A549 (cell line): ENCODE measurements around the gene KDM4B. TPM values are rescaled to one million over a fixed set of nuclear protein-coding genes. Genes with fewer than 3 reads are reported as not detected.

Source experiments
- ATAC-seq, 2 experiments: fragments of 200-7000 bp in 1 of 2; fragments of >200 bp in 1 of 2; cut with Nextera tagmentation in 1 of 2; cut with Tn5 transposase in 1 of 2; 3 replicates each; pipeline versions ENCODE4 v1.8.0 to v1.9.1; 2018 to 2020; ENCODE audit warnings: mild to moderate bottlenecking in 1 of 2, moderate library complexity in 1 of 2
- CTCF ChIA-PET: fragments of 300-600 bp; sonication (Branson Sonifier 250); formaldehyde crosslinking; extraction: SDS; loops from one replicate; lab custom pipeline; 2021; ENCODE audit warnings: antibody characterized with exemption, inconsistent platforms; lab: Yijun Ruan, JAX
- POLR2A ChIA-PET: fragments of 350-600 bp; formaldehyde crosslinking; extraction: SDS; loops from one replicate; lab custom pipeline; 2021; ENCODE audit warnings: antibody characterized with exemption, inconsistent platforms; lab: Yijun Ruan, JAX
- DNase-seq, 2 experiments: peaks; one replicate each; pipeline versions ENCODE4 v3.0.0 to v3.0.0-alpha.2; 2011 to 2016; ENCODE audit warnings: low read depth in 1 of 2, low spot score in 1 of 2
- FAIRE-seq: peaks from 2 replicates; lab custom pipeline; 2011; peaks lifted over from hg19 to GRCh38; lab: Jason Lieb, UNC
- H3K27ac ChIP-seq, 2 experiments: fragments of >200 bp; sonication (Bioruptor Twin); formaldehyde crosslinking; 3 replicates each; pipeline ENCODE4 v1.5.1; 2016 to 2017
- H3K4me1 ChIP-seq: fragments of >200 bp; sonication (Bioruptor Twin); formaldehyde crosslinking; 3 replicates; pipeline ENCODE4 v1.6.1; 2016
- H3K4me2 ChIP-seq: fragments of >200 bp; sonication (Bioruptor Twin); formaldehyde crosslinking; 3 replicates; pipeline ENCODE4 v1.6.1; 2016
- H3K4me3 ChIP-seq: fragments of >200 bp; sonication (Bioruptor Twin); formaldehyde crosslinking; 3 replicates; pipeline ENCODE4 v1.5.1; 2016
- H3K9me3 ChIP-seq: fragments of >200 bp; sonication (Bioruptor Twin); formaldehyde crosslinking; 3 replicates; pipeline ENCODE4 v1.6.1; 2016
- BHLHE40 ChIP-seq: IDR thresholded peaks from 2 replicates; pipeline ENCODE4 v1.6.1; 2012; ENCODE audit warnings: low read depth, low read length, inconsistent platforms
- CBX2 ChIP-seq: fragments of 200-600 bp; sonication (generic); IDR thresholded peaks from 2 replicates; pipeline ENCODE4 v1.6.1; 2016; ENCODE audit warnings: low read depth, mild to moderate bottlenecking, borderline replicate concordance
- CEBPB ChIP-seq, 2 experiments: fragments of >200 bp in 1 of 2; sonication (Bioruptor Twin) in 1 of 2; formaldehyde crosslinking in 1 of 2; IDR thresholded peaks; 2 replicates each; pipeline ENCODE4 v1.6.1; 2012 to 2016
- CHD2 ChIP-seq: fragments of 150-350 bp; IDR thresholded peaks from 2 replicates; pipeline ENCODE4 v1.6.1; 2014; ENCODE audit warnings: low read length; ENCODE audit not compliant: partially characterized antibody
- EHMT2 ChIP-seq: fragments of 200-600 bp; sonication (generic); IDR thresholded peaks from 2 replicates; pipeline ENCODE4 v1.6.1; 2016; ENCODE audit warnings: antibody characterized with exemption, low read depth, mild to moderate bottlenecking, moderate library complexity
- EP300 ChIP-seq, 2 experiments: fragments of >200 bp; sonication (Bioruptor Twin); formaldehyde crosslinking; IDR thresholded peaks; 2 replicates in 1 of 2; 3 replicates in 1 of 2; pipeline ENCODE4 v1.6.1; 2016 to 2017
- FOSL2 ChIP-seq, 2 experiments: fragments of 450-650 bp in 1 of 2; fragments of >200 bp in 1 of 2; sonication (Bioruptor Twin) in 1 of 2; formaldehyde crosslinking; IDR thresholded peaks; 2 replicates each; pipeline versions ENCODE4 v1.5.0 to v1.6.1; 2016 to 2020; ENCODE audit warnings: mild to moderate bottlenecking in 1 of 2, moderate library complexity in 1 of 2
- HEYL ChIP-seq: fragments of 250-450 bp; sonication (Bioruptor Pico); IDR thresholded peaks from 2 replicates; pipeline ENCODE4 v1.8.0; 2021; ENCODE audit warnings: mild to moderate bottlenecking, moderate library complexity
- HOXB13 ChIP-seq: fragments of 250-450 bp; sonication (Bioruptor Pico); IDR thresholded peaks from 2 replicates; pipeline ENCODE4 v1.5.0; 2020; ENCODE audit warnings: low read depth, mild to moderate bottlenecking, moderate library complexity
- KDM5A ChIP-seq: fragments of 200-600 bp; sonication (generic); IDR thresholded peaks from 2 replicates; pipeline ENCODE4 v1.6.1; 2016; ENCODE audit warnings: antibody characterized with exemption, mild to moderate bottlenecking
- MAFK ChIP-seq: fragments of 450-650 bp; IDR thresholded peaks from 2 replicates; pipeline ENCODE4 v1.6.1; 2014; ENCODE audit not compliant: partially characterized antibody
- MAZ ChIP-seq: fragments of 150-350 bp; IDR thresholded peaks from 2 replicates; pipeline ENCODE4 v1.6.1; 2014; ENCODE audit warnings: antibody characterized with exemption, low read depth, low read length, borderline replicate concordance
- MYC ChIP-seq: IDR thresholded peaks from 2 replicates; pipeline ENCODE4 v1.6.1; 2012; ENCODE audit warnings: mild to moderate bottlenecking, inconsistent platforms, low read length, improper control_type of control experiment, borderline replicate concordance
- NR3C1 ChIP-seq: fragments of >200 bp; sonication (Bioruptor Twin); formaldehyde crosslinking; IDR thresholded peaks from 3 replicates; pipeline ENCODE4 v1.6.1; 2017
- PHF8 ChIP-seq: fragments of 200-600 bp; sonication (generic); IDR thresholded peaks from 2 replicates; pipeline ENCODE4 v1.6.1; 2016; ENCODE audit warnings: low read depth, mild to moderate bottlenecking, antibody characterized with exemption, moderate library complexity, borderline replicate concordance
- RFX5 ChIP-seq: fragments of 450-650 bp; IDR thresholded peaks from 2 replicates; pipeline ENCODE4 v1.7.1; 2014; ENCODE audit warnings: antibody characterized with exemption, mild to moderate bottlenecking, moderate library complexity
- RNF2 ChIP-seq: fragments of 200-600 bp; sonication (generic); IDR thresholded peaks from 2 replicates; pipeline ENCODE4 v1.6.1; 2016; ENCODE audit warnings: low read depth, mild to moderate bottlenecking, antibody characterized with exemption, moderate library complexity, borderline replicate concordance
- SMC3 ChIP-seq: fragments of >200 bp; sonication (Bioruptor Twin); formaldehyde crosslinking; IDR thresholded peaks from 3 replicates; pipeline ENCODE4 v1.6.1; 2018; ENCODE audit warnings: inconsistent platforms
- SREBF2 ChIP-seq: fragments of 450-650 bp; IDR thresholded peaks from 2 replicates; pipeline ENCODE4 v1.6.1; 2014; ENCODE audit warnings: mild to moderate bottlenecking, moderate library complexity
- ZFP36 ChIP-seq: fragments of 450-650 bp; IDR thresholded peaks from 2 replicates; pipeline ENCODE4 v1.6.1; 2014; ENCODE audit warnings: borderline replicate concordance; ENCODE audit not compliant: partially characterized antibody
- ZSCAN20 ChIP-seq: fragments of 250-450 bp; sonication (Bioruptor Pico); IDR thresholded peaks from 2 replicates; pipeline ENCODE4 v1.8.0; 2022; ENCODE audit warnings: mild to moderate bottlenecking, moderate library complexity
- WGBS: methylation state at CpG from one replicate; pipeline ENCODE4 v1.1.6; 2017; ENCODE audit errors: missing lambda C conversion rate; 5-methylcytosine and 5-hydroxymethylcytosine counted together
- polyA plus RNA-seq, 4 experiments: library from polyadenylated mRNA; depleted of rRNA in 3 of 4; stranded (reverse); fragments of >200 nt; fragmentation: RNase III in 1 of 4; extraction: RNeasy Plus Mini Kit Qiagen cat#74134 plus additional on column Dnase treatment in 1 of 4; gene quantifications; 2 replicates in 3 of 4; 3 replicates in 1 of 4; pipeline ENCODE4 v1.2.3, GENCODE V29; 2011 to 2017
- TF ChIP-seq, protein P1 (sequence below): fragments of 250-450 bp; sonication (Bioruptor Pico); IDR thresholded peaks from 2 replicates; pipeline ENCODE4 v1.5.0; 2020; ENCODE audit warnings: low read depth, mild to moderate bottlenecking, moderate library complexity

Gene KDM4B
- polyA plus RNA-seq, 2 of the 4 experiments (the other 2 are of a cell fraction) = 3.0 to 4.6 TPM

DNA sequence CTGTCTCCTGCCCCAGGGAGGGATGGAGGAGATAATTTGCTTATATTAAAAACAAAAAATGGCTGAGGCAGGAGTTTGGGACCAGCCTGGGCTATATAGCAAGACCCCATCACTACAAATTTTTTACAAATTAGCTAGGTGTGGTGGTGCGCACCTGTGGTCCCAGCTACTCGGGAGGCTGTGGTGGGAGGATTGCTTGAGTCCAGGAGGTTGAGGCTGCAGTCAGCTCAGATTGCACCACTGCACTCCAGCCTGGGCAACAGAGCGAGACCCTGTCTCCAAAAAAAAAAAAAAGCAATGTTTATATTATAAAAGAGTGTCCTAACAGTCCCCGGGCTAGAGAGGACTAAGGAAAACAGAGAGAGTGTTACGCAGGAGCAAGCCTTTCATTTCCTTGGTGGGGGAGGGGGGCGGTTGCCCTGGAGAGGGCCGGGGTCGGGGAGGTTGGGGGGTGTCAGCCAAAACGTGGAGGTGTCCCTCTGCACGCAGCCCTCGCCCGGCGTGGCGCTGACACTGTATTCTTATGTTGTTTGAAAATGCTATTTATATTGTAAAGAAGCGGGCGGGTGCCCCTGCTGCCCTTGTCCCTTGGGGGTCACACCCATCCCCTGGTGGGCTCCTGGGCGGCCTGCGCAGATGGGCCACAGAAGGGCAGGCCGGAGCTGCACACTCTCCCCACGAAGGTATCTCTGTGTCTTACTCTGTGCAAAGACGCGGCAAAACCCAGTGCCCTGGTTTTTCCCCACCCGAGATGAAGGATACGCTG lies 184.0 kb downstream of the KDM4B start:
- no peak overlapping the region for H3K4me2 ChIP-seq
- 94% methylated on average over 22 of the region's 24 CpGs for WGBS
- H3K9me3 ChIP-seq = peaks cover 2% of the 10 kb centered on the region; the same call in 1 of the 3 replicates
- DNase-seq = no peak
- FAIRE-seq = no peak
- no peak overlapping the region; a peak in 1 of 6 replicates for H3K27ac ChIP-seq
- ChIA-PET POLR2A (no interaction called here), CTCF (interaction anchor here (0.9 to 2.3 kb wide), 5 partner anchors 8 to 188 kb away, joined by 3 to 7 read pairs (median 7); partner anchors contain the start of gene PTPRS)
- H3K4me3 ChIP-seq = no peak overlapping the region
- H3K4me1 ChIP-seq = no peaks in the 10 kb centered on the region
- no peak for ATAC-seq
- no peak for TF ChIP-seq HEYL (CRISPR knock-in tag)
- TF ChIP-seq BHLHE40 = no peak
- no peak for TF ChIP-seq MAZ
- TF ChIP-seq HOXB13 (CRISPR knock-in tag) = no peak
- TF ChIP-seq KDM5A = no peak
- no peak for TF ChIP-seq CEBPB (IDR thresholded peaks at IDR 0.05)
- TF ChIP-seq ZFP36 = no peak
- TF ChIP-seq RFX5 = no peak
- TF ChIP-seq ZSCAN20 (CRISPR knock-in tag) = no peak
- TF ChIP-seq RNF2 = no peak
- no peak for TF ChIP-seq MAFK
- TF ChIP-seq EHMT2 = no peak
- TF ChIP-seq SREBF2 = no peak
- TF ChIP-seq CHD2 = no peak
- no peak for TF ChIP-seq EP300 (IDR thresholded peaks at IDR 0.05)
- TF ChIP-seq FOSL2 (IDR thresholded peaks at IDR 0.05) = no peak
- TF ChIP-seq FOSL2 (CRISPR knock-in tag; IDR thresholded peaks at IDR 0.05) = no peak
- no peak for TF ChIP-seq NR3C1
- TF ChIP-seq MYC = no peak
- no peak for TF ChIP-seq CBX2
- TF ChIP-seq, all 56 proteins: peak for 0

GRCh38 chr19:5153601-5154128 lies 184.8 kb downstream of the KDM4B start:
- WGBS = 97% methylated on average over 6 of the region's 14 CpGs
- peak in 1 of 2 experiments; percentile 35; a peak in 3 of 6 replicates for ATAC-seq
- Histone ChIP-seq H3K4me2 (no peak overlapping the region), H3K4me1 (no peaks in the 10 kb centered on the region), H3K9me3 (peaks cover 7% of the 10 kb centered on the region; the same call in 2 of the 3 replicates), H3K27ac (peak overlapping the region in 1 of 2 experiments; percentile 69; a peak in 3 of 6 replicates), H3K4me3 (no peak overlapping the region)
- ChIA-PET CTCF (interaction anchor here (0.9 to 2.3 kb wide), 10 partner anchors 9 to 187 kb away, joined by 3 to 8 read pairs (median 7); partner anchors contain the start of gene PTPRS), POLR2A (no interaction called here)
- TF ChIP-seq SREBF2 (no peak), RFX5 (no peak), PHF8 (no peak), SMC3 (no peak)
- TF ChIP-seq, protein P1, sequence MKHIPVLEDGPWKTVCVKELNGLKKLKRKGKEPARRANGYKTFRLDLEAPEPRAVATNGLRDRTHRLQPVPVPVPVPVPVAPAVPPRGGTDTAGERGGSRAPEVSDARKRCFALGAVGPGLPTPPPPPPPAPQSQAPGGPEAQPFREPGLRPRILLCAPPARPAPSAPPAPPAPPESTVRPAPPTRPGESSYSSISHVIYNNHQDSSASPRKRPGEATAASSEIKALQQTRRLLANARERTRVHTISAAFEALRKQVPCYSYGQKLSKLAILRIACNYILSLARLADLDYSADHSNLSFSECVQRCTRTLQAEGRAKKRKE = no peak
- no peak for DNase-seq
- no peak for FAIRE-seq
